ENCODE measurements around the gene ADCY5.

Gene ADCY5

GRCh38 chr3:123300056-123300455 lies 148.8 kb downstream of the ADCY5 start:
- no peak overlapping the region for H2BK15ac ChIP-seq (ENCODE audit: low read length)
- H4K8ac ChIP-seq (ENCODE audit: low read depth, low read length), result peak overlapping the region; percentile 45
- peak overlapping the region; percentile 92 for H3K14ac ChIP-seq (ENCODE audit: low read length)
- H3K18ac ChIP-seq (ENCODE audit: low read length), result peak overlapping the region; percentile 84
- no peak overlapping the region for H3K4me3 ChIP-seq (ENCODE audit: low read length in 2 of 2)
- H3K4me2 ChIP-seq (ENCODE audit: insufficient read depth, low read length, poor library complexity, severe bottlenecking), result no peak overlapping the region
- no peak overlapping the region for H3K9ac ChIP-seq (ENCODE audit: low read depth, low read length, poor library complexity)
- H3K79me1 ChIP-seq (ENCODE audit: low read depth, low read length), result peaks cover 2% of the 10 kb centered on the region
- no peaks in the 10 kb centered on the region for H3K4me1 ChIP-seq (ENCODE audit: control insufficient read depth in 2 of 2, insufficient read depth in 1 of 2, low read depth in 1 of 2, low read length in 2 of 2)
- no CpG with 5 or more reads among the region's 16 CpGs for WGBS, 2 donors (ENCODE audit: extremely low coverage in 2 of 2, insufficient read length in 2 of 2, insufficient replicate concordance in 1 of 2)
- H2BK120ac ChIP-seq (ENCODE audit: low read depth, low read length), result no peak overlapping the region
- H3K23ac ChIP-seq (ENCODE audit: low read depth, low read length, poor library complexity), result no peak overlapping the region
- peaks cover 0 to 30% (median 0%) of the 10 kb centered on the region in 3 experiments for H3K27me3 ChIP-seq (ENCODE audit: control insufficient read depth in 3 of 3, insufficient read depth in 3 of 3, low read depth in 1 of 3, low read length in 3 of 3)
- no peak for DNase-seq (ENCODE audit: low spot score)
- H2AK5ac ChIP-seq (ENCODE audit: low read depth, low read length), result peak overlapping the region; percentile 33
- no peak overlapping the region for H2BK5ac ChIP-seq (ENCODE audit: low read length)
- peak overlapping the region; percentile 57 for H3K4ac ChIP-seq (ENCODE audit: low read length)
- H4K91ac ChIP-seq (ENCODE audit: low read depth, low read length, poor library complexity), result no peak overlapping the region
- H2BK12ac ChIP-seq (ENCODE audit: low read length), result no peak overlapping the region
- no peaks in the 10 kb centered on the region for H3K36me3 ChIP-seq (replicated peaks in 1 of 2; ENCODE audit: control insufficient read depth in 2 of 2, insufficient read depth in 2 of 2, low read length in 2 of 2)
- peaks cover 0 to under 1% of the 10 kb centered on the region in 2 donors for H3K9me3 ChIP-seq (replicated peaks in 1 of 2; ENCODE audit: control insufficient read depth in 2 of 2, insufficient read depth in 1 of 2, low read depth in 1 of 2, low read length in 2 of 2)
- no peak overlapping the region for H3K27ac ChIP-seq (replicated peaks; ENCODE audit: low read length)
- no peak overlapping the region for H2AFZ ChIP-seq (ENCODE audit: low read length)

DNA sequence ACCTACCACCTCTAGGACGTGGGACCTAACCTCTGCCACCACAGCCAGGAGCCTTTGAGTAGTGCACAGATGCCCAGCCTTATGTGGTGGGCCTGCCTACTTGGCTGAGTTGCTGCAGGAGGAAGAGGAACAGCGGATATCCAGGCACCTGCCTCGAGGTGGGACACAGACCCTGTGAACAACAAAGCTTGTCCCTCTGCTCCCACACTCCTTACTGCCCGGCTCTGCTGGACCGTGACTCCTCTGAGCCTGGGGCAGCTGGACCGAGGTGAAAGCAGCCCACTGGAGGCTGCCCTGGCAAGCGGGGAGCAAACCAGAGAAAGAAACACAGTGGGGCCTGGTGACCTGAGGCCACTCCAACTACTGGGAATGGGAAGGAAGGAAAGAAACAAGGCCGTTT lies 149.3 kb downstream of the ADCY5 start:
- H3K14ac ChIP-seq (ENCODE audit: low read length), result no peak overlapping the region
- no peak overlapping the region for H2BK120ac ChIP-seq (ENCODE audit: low read depth, low read length)
- no peak overlapping the region for H3K4ac ChIP-seq (ENCODE audit: low read length)
- peaks cover 0 to 27% (median 0%) of the 10 kb centered on the region in 3 experiments for H3K27me3 ChIP-seq (ENCODE audit: control insufficient read depth in 3 of 3, insufficient read depth in 3 of 3, low read depth in 1 of 3, low read length in 3 of 3)
- no peak overlapping the region for H3K9ac ChIP-seq (ENCODE audit: low read depth, low read length, poor library complexity)
- DNase-seq (ENCODE audit: low spot score), result no peak
- no peak overlapping the region for H2AFZ ChIP-seq (ENCODE audit: low read length)
- H3K4me2 ChIP-seq (ENCODE audit: insufficient read depth, low read length, poor library complexity, severe bottlenecking), result no peak overlapping the region
- no peak overlapping the region for H4K8ac ChIP-seq (ENCODE audit: low read depth, low read length)
- peak overlapping the region; percentile 49 for H3K18ac ChIP-seq (ENCODE audit: low read length)
- H2BK15ac ChIP-seq (ENCODE audit: low read length), result no peak overlapping the region
- H2BK12ac ChIP-seq (ENCODE audit: low read length), result peak overlapping the region; percentile 7
- H3K23ac ChIP-seq (ENCODE audit: low read depth, low read length, poor library complexity), result no peak overlapping the region
- no peak overlapping the region for H3K27ac ChIP-seq (replicated peaks; ENCODE audit: low read length)
- no peaks in the 10 kb centered on the region for H3K4me1 ChIP-seq (ENCODE audit: control insufficient read depth in 2 of 2, insufficient read depth in 1 of 2, low read depth in 1 of 2, low read length in 2 of 2)
- no peak overlapping the region for H3K4me3 ChIP-seq (ENCODE audit: low read length in 2 of 2)
- H3K9me3 ChIP-seq (replicated peaks in 1 of 2; ENCODE audit: control insufficient read depth in 2 of 2, insufficient read depth in 1 of 2, low read depth in 1 of 2, low read length in 2 of 2), result no peaks in the 10 kb centered on the region
- no peaks in the 10 kb centered on the region for H3K36me3 ChIP-seq (replicated peaks in 1 of 2; ENCODE audit: control insufficient read depth in 2 of 2, insufficient read depth in 2 of 2, low read length in 2 of 2)
- WGBS, 2 donors (ENCODE audit: extremely low coverage in 2 of 2, insufficient read length in 2 of 2, insufficient replicate concordance in 1 of 2), result no CpG with 5 or more reads among the region's 8 CpGs
- H4K91ac ChIP-seq (ENCODE audit: low read depth, low read length, poor library complexity), result no peak overlapping the region
- H3K79me1 ChIP-seq (ENCODE audit: low read depth, low read length), result peaks cover 2% of the 10 kb centered on the region
- no peak overlapping the region for H2BK5ac ChIP-seq (ENCODE audit: low read length)
- H2AK5ac ChIP-seq (ENCODE audit: low read depth, low read length), result no peak overlapping the region

DNA sequence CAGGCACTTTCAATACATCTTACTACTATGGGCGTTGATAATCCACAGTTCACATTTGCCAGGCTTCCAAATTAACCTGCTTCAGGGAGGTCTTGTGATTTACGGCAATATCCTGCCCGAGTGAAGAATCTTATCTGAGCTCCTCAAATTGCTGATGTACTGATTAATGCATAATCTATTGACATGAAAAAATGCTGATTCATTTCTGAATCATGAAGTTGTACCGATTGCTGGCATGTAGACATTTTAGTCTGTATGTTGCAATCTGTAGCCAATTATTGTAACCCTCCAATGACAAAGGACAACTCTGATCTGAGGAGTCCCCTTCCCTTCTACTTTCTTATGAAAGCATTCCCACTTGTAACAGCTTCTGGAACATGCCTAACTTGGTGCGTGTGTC lies 150.0 kb downstream of the ADCY5 start:
- no peak overlapping the region for H2AK5ac ChIP-seq (ENCODE audit: low read depth, low read length)
- no peak overlapping the region for H3K4me2 ChIP-seq (ENCODE audit: insufficient read depth, low read length, poor library complexity, severe bottlenecking)
- no peak overlapping the region for H3K18ac ChIP-seq (ENCODE audit: low read length)
- no peaks in the 10 kb centered on the region for H3K9me3 ChIP-seq (replicated peaks in 1 of 2; ENCODE audit: control insufficient read depth in 2 of 2, insufficient read depth in 1 of 2, low read depth in 1 of 2, low read length in 2 of 2)
- no CpG with 5 or more reads among the region's 5 CpGs for WGBS, 2 donors (ENCODE audit: extremely low coverage in 2 of 2, insufficient read length in 2 of 2, insufficient replicate concordance in 1 of 2)
- H4K91ac ChIP-seq (ENCODE audit: low read depth, low read length, poor library complexity), result no peak overlapping the region
- H2BK12ac ChIP-seq (ENCODE audit: low read length), result no peak overlapping the region
- no peak overlapping the region for H3K4me3 ChIP-seq (ENCODE audit: low read length in 2 of 2)
- no peak overlapping the region for H2AFZ ChIP-seq (ENCODE audit: low read length)
- H4K8ac ChIP-seq (ENCODE audit: low read depth, low read length), result no peak overlapping the region
- H3K9ac ChIP-seq (ENCODE audit: low read depth, low read length, poor library complexity), result no peak overlapping the region
- no peak overlapping the region for H3K27ac ChIP-seq (replicated peaks; ENCODE audit: low read length)
- no peak overlapping the region for H3K14ac ChIP-seq (ENCODE audit: low read length)
- no peak overlapping the region for H2BK120ac ChIP-seq (ENCODE audit: low read depth, low read length)
- no peak overlapping the region for H2BK5ac ChIP-seq (ENCODE audit: low read length)
- H3K4ac ChIP-seq (ENCODE audit: low read length), result no peak overlapping the region
- H3K36me3 ChIP-seq (replicated peaks in 1 of 2; ENCODE audit: control insufficient read depth in 2 of 2, insufficient read depth in 2 of 2, low read length in 2 of 2), result no peaks in the 10 kb centered on the region
- peaks cover 0 to 22% (median 0%) of the 10 kb centered on the region in 3 experiments for H3K27me3 ChIP-seq (ENCODE audit: control insufficient read depth in 3 of 3, insufficient read depth in 3 of 3, low read depth in 1 of 3, low read length in 3 of 3)
- H3K23ac ChIP-seq (ENCODE audit: low read depth, low read length, poor library complexity), result no peak overlapping the region
- DNase-seq (ENCODE audit: low spot score), result no peak
- H3K4me1 ChIP-seq (ENCODE audit: control insufficient read depth in 2 of 2, insufficient read depth in 1 of 2, low read depth in 1 of 2, low read length in 2 of 2), result no peaks in the 10 kb centered on the region
- H2BK15ac ChIP-seq (ENCODE audit: low read length), result no peak overlapping the region
- peaks cover 2% of the 10 kb centered on the region for H3K79me1 ChIP-seq (ENCODE audit: low read depth, low read length)

GRCh38 chr3:123297627-123297899 lies 151.3 kb downstream of the ADCY5 start:
- H3K79me1 ChIP-seq (ENCODE audit: low read depth, low read length), result peaks cover 2% of the 10 kb centered on the region
- no peak overlapping the region for H2BK120ac ChIP-seq (ENCODE audit: low read depth, low read length)
- no peak overlapping the region for H4K8ac ChIP-seq (ENCODE audit: low read depth, low read length)
- H3K9ac ChIP-seq (ENCODE audit: low read depth, low read length, poor library complexity), result no peak overlapping the region
- no peak overlapping the region for H2AK5ac ChIP-seq (ENCODE audit: low read depth, low read length)
- H3K27ac ChIP-seq (replicated peaks; ENCODE audit: low read length), result no peak overlapping the region
- no peak overlapping the region for H2BK12ac ChIP-seq (ENCODE audit: low read length)
- no peaks in the 10 kb centered on the region for H3K9me3 ChIP-seq (replicated peaks in 1 of 2; ENCODE audit: control insufficient read depth in 2 of 2, insufficient read depth in 1 of 2, low read depth in 1 of 2, low read length in 2 of 2)
- no peak overlapping the region for H3K23ac ChIP-seq (ENCODE audit: low read depth, low read length, poor library complexity)
- H3K4me2 ChIP-seq (ENCODE audit: insufficient read depth, low read length, poor library complexity, severe bottlenecking), result no peak overlapping the region
- WGBS, 2 donors (ENCODE audit: extremely low coverage in 2 of 2, insufficient read length in 2 of 2, insufficient replicate concordance in 1 of 2), result no CpG with 5 or more reads among the region's 6 CpGs
- H3K18ac ChIP-seq (ENCODE audit: low read length), result no peak overlapping the region
- no peak overlapping the region for H3K4me3 ChIP-seq (ENCODE audit: low read length in 2 of 2)
- no peak for DNase-seq (ENCODE audit: low spot score)
- no peak overlapping the region for H2AFZ ChIP-seq (ENCODE audit: low read length)
- H2BK5ac ChIP-seq (ENCODE audit: low read length), result no peak overlapping the region
- peaks cover 0 to 22% (median 0%) of the 10 kb centered on the region in 3 experiments for H3K27me3 ChIP-seq (ENCODE audit: control insufficient read depth in 3 of 3, insufficient read depth in 3 of 3, low read depth in 1 of 3, low read length in 3 of 3)
- H2BK15ac ChIP-seq (ENCODE audit: low read length), result no peak overlapping the region
- H3K14ac ChIP-seq (ENCODE audit: low read length), result peak overlapping the region; percentile 75
- H4K91ac ChIP-seq (ENCODE audit: low read depth, low read length, poor library complexity), result no peak overlapping the region
- no peak overlapping the region for H3K4ac ChIP-seq (ENCODE audit: low read length)
- H3K4me1 ChIP-seq (ENCODE audit: control insufficient read depth in 2 of 2, insufficient read depth in 1 of 2, low read depth in 1 of 2, low read length in 2 of 2), result no peaks in the 10 kb centered on the region
- no peaks in the 10 kb centered on the region for H3K36me3 ChIP-seq (replicated peaks in 1 of 2; ENCODE audit: control insufficient read depth in 2 of 2, insufficient read depth in 2 of 2, low read length in 2 of 2)

Measured in neuronal stem cell (in vitro differentiated cells).